ENCODE data around the gene AK1.
"Not testable (repeated sequence)": the region's sequence is repeated elsewhere in the genome, so short reads cannot be mapped to it uniquely, and the experiment has no call there.

Gene AK1

DNA sequence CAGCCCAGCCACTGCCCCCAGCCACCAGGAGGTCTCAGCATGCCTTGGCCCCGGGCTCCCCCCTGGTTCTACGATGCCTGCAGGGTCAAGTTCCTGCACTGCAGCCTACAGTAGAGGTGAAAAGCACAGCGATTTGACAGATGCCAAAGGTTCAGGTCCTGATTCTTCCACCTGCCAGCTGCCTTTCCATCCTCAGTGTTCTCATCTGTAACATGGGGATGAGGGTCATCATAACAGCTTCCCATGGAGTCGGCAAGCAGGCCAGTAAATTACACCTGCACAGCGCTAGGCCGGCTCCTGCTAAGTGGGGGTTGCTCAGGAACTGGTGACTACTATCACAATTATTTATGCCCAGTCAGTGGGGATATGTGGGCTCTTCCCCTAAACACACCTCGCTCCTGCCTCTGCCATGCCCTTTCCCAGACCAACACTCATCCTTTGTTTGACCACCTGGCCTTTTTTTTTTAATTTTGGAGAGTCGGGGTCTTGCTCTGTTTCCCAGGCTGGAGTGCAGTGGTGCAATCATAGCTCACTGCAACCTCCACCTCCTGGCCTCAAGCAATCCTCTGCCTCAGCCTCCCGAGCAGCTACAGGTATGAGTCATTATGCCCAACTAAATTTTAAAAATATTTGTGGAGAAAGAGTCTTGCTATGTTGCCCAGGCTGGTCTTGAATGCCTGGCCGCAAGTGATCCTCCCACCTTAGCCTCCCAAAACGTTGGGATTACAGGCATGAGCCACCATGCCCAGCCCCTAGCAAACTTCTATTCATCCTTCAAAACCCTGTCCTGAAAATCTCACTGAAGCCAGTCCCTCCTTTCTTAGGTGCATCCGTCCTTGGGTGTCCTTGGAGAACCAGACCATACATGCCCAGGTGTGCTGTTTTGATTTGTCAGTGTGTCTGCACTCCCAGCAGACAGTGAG, 29.4 kb downstream of the AK1 start:
- TF ChIP-seq POLR2A (IDR thresholded peaks at IDR 0.05; ENCODE audit: low read length): no peak
- TF ChIP-seq GATA1 (IDR thresholded peaks at IDR 0.05; ENCODE audit: low read depth, low read length): no peak
- DNase-seq: no peak

DNA sequence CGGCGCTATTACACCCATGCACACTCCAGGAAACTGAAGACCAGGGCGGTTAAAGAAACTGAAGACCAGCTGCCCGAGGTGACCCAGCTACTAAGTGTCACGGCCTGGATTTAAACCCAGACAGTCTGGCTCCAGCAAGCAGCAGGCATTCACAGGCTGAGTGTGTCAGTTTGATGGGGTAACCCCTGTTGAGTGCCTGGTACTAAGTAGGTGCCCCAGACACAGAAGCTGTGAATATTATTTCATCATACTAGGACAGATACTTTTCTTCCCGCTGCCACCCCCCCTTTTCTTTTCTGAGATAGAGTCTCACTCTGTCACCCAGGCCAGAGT, 30.3 kb downstream of the AK1 start:
- TF ChIP-seq GATA1 (IDR thresholded peaks at IDR 0.05; ENCODE audit: low read depth, low read length): no peak
- TF ChIP-seq POLR2A (IDR thresholded peaks at IDR 0.05; ENCODE audit: low read length): no peak
- DNase-seq: peak in 1 of 2 experiments; percentile 32

DNA sequence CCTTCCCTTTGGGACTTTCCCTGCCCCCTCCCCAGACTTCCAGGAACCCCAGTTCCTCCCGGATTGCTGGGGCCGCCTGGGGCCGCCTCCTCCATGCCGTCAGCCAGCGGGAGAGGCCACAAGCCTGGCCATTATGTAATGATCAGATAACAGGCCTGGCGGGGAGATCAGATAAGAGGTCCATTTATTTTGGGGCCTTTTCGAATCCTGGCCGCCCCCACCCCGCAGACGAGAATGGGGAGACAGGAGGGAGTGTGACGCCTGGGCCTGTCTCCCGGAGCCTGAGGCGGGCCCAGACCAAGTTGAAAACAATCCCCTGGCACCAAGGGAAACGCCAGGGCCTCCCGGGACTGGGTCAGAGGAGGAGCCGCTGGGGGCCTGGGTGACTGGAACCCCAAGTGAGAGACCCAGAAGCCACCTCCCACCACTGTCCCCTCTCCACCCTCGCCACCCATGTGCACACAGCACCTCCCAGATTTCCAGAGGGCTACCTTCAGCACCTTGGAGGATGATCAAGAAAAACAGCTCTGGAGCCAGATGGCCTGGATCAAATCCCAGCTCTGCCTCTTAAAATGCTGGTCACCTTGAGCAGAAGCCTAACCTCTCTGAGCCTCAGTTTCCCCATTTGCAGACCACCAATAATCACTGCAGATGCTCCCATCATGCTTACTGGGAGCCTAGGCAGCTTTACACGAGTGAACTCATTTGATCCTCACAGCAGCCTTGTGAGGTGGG, 30.9 kb downstream of the AK1 start:
- peak in 1 of 2 experiments; percentile 59 for DNase-seq

DNA sequence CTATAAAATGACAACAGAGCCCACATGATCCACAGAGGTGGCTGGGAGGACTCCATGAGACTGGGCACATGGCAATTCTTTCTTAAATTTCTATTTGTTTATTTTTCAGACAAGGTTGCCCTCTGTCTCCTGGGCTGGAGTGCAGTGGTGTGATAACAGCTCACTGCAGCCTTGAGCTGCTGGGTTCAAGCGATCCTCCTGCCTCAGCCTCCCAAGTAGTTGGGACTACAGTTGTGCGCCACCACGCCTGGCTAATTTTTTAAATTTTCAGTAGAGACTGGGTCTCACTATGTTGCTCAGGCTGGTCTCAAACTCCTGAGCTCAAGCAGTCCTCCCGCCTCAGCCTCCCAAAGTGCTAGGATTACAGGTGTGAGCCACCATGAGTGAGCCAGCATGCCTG, 31.9 kb downstream of the AK1 start:
- DNase-seq: not testable (repeated sequence)

More for the DNA sequence above, 30.9 kb downstream of the AK1 start:
- TF ChIP-seq POLR2A (IDR thresholded peaks at IDR 0.05; ENCODE audit: low read length): no peak
- no peak for TF ChIP-seq GATA1 (IDR thresholded peaks at IDR 0.05; ENCODE audit: low read depth, low read length)

DNA sequence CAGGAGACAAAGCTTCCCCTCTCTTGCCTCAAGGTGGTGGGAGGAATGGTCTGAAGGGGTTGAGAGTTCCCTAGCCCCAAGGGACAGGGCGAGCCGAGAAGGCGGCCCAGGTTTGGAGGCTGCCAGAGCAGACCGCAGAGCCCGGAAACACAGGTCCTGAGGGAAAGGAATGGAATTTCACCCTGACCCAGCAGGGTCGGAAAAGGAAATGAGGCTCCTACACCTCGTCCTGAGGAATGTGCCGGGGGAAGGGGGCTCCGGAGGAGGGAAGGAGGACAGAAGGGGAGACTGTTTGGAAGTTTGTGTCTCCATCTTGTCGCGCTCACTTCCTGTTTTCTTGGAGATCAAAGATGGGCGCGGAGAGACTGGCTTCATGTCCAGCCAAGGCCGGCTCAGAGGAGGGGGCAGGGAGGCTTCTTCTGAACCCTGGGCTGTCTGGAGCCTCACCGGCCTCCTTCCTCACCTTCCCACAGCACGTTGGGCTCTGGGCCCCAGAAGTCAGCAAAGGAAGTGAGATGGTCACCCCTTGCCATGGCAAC, 32.6 kb downstream of the AK1 start:
- TF ChIP-seq POLR2A (IDR thresholded peaks at IDR 0.05; ENCODE audit: low read length) (no peak), GATA1 (IDR thresholded peaks at IDR 0.05; ENCODE audit: low read depth, low read length) (no peak)
- DNase-seq: no peak

DNA sequence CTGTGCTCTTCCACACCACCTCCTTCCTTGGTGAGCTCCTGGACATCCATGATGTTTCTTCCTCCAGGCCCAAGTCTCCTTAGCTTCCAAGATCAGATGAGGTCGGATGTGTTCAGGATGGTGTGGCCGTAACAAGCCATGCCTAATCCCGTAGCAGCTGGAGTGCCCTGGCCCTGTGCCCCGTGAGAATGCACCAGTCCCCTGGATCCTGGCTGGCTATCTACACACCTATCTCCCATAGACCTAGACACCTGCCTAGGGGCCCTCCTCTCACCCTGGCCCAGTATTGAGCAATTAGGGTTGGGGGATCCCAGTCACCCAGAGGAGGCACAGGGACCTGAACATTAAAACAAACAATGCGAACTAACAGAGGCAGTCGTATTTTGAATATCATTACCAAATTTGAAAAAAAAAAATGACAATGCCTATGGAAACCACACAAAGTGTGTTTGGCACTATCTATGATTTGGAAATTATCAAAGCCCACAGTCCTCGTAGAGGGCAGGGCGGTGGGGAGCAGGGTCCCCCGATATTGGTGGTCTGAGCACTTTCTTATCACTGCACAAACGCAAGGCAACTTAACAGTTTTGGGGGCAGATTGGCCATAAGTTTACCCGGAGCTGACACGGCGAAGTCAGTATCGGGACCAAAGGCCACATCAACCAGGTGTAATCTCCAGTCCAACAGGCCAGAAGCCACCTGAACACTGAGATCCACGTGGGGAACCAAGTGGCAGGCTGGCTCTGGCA, 36.2 kb downstream of the AK1 start:
- peak; percentile 21 to 79 for DNase-seq
- no peak for TF ChIP-seq POLR2A (IDR thresholded peaks at IDR 0.05; ENCODE audit: low read length)
- TF ChIP-seq GATA1 (IDR thresholded peaks at IDR 0.05; ENCODE audit: low read depth, low read length): no peak

DNA sequence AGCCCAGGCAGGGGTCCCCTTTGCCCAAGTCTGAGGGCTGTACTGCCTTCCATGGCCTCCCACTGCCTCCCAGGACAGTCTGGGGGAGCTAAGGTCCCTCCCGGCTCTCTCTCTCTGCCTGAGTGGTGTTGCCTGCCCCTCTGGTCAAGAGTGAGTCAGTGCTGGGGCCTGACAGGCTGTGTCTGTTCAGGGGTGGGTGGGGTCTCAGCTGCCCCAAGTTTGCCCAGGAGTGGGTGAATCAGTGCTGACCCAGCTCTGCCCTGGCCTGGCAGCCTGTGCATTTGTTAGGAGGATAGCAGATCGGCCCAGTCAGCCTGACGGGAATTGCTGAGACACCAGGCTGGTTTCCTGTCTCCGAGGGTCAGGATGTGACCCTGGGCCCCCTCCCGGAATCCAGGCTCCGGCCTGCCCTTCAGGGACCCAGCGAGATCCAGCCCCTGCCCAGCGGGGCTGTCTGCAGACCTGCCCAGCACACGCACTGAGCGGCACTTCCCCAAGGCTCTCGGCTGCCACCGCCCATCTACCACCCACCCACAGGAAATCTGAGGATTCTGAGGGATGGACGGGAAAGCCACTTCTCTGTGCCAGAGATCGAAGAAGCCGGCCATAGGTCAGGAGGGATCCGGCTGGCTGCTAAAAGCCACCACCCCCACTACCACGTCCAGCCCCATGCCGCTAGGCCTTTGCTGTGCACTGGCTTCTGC, 38.9 kb downstream of the AK1 start:
- TF ChIP-seq POLR2A (IDR thresholded peaks at IDR 0.05; ENCODE audit: low read length) (no peak), GATA1 (IDR thresholded peaks at IDR 0.05; ENCODE audit: low read depth, low read length) (no peak)
- DNase-seq: no peak

DNA sequence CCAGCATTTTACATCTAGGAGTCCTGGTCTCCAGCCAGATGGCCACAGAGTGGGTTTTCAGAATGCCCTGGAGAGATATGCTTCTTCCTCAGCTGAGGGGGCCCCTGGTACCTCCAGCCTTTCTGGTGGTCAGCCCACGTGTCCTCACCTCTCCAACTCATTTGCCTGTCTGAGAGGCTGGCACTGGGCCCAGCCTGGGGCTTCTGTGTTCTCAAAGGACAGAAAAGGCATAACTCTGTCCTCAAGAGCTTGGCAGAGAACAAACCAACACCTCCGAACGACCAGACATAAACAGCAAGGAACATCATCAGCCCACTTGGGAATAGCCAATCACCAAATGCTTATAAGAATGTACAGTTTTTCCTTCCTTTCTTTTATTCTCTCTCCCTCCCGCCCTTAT, 40.1 kb downstream of the AK1 start:
- no peak for DNase-seq
- TF ChIP-seq GATA1 (IDR thresholded peaks at IDR 0.05; ENCODE audit: low read depth, low read length) (no peak), POLR2A (IDR thresholded peaks at IDR 0.05; ENCODE audit: low read length) (no peak)

DNA sequence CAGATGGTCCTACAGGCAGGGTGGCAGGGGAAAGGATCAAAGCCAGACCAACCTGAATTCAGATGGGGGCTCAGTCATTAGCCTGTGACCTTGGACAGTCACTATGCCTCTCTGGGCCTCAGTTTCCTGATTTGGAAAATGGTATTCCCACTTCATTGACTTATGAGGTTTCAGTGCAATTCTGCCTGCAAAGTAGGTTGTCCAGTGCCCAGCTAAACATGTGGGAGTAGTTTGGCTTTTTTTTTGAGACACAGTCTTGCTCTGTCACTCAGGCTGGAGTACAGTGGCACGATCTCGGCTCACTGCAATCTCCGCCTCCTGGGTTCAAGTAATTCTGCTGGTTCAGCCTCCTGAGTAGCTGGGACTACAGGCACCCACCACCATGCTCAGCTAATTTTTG, 40.9 kb downstream of the AK1 start:
- DNase-seq: not testable (repeated sequence)

DNA sequence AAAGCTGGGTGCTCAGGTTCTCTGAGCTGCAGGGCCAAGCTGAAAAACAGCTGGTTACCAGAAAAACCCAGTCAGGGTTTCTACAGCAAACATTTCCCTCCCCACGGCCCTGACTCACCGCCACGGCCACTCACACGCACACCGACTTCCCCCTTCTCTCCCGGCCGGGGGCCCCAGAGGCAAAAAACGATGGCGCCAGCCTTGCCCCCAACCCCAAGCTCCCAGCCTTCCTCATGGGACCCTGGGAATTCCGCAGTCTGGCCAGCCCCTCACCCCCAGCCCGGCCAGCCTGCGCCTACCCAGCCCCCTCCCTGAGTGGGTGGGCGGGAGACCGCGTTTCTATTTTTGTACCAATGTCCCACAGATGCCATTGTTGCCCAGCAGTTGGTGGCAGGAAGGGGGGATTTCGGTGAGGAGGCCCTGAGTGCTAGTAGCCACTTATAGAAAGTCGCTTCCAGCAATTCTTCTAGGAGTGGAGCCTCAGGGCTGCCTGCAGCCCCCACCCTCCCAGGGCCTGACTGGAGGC, 41.4 kb downstream of the AK1 start:
- no peak for DNase-seq
- no peak for TF ChIP-seq GATA1 (IDR thresholded peaks at IDR 0.05; ENCODE audit: low read depth, low read length)
- TF ChIP-seq POLR2A (IDR thresholded peaks at IDR 0.05; ENCODE audit: low read length): no peak

DNA sequence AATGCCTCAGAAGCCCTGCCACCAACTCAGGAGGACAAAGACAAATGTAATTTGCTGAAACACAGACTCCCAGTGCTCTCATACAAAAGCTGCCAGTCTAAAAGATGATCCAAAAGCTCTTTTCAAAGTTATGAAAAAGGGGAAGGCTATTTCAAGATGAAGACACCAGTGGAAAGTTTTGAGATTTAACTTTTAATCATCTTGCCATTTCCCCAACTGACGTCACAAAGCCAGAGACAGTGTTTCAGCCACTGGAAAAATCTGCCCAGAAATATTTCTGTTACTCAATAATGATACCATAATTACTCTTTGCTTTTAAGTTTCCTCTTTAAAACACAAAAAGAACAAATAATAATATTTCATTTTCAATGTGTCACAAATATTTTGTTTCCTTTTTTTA, 43.9 kb downstream of the AK1 start:
- DNase-seq: no peak
- TF ChIP-seq GATA1 (IDR thresholded peaks at IDR 0.05; ENCODE audit: low read depth, low read length): no peak
- TF ChIP-seq POLR2A (IDR thresholded peaks at IDR 0.05; ENCODE audit: low read length): no peak

DNA sequence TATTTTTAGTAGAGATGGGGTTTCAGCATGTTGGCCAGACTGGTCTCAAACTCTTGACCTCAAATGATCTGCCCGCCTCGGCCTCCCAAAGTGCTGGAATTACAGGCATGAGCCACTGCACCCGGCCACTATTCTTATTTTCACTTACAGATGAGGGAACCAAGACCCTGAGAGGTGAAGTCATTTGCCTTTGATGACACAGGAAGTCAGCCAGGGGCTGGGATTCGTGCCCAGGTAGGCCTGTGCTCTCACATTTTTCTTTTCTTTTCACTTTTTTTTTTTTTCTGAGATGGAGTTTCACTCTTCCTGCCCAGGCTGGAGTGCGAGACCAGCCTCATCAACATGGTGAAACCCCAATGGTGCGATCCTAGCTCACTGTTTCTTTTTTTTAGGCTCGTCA, 45.2 kb downstream of the AK1 start:
- no peak for TF ChIP-seq POLR2A (IDR thresholded peaks at IDR 0.05; ENCODE audit: low read length)
- no peak for DNase-seq

DNA sequence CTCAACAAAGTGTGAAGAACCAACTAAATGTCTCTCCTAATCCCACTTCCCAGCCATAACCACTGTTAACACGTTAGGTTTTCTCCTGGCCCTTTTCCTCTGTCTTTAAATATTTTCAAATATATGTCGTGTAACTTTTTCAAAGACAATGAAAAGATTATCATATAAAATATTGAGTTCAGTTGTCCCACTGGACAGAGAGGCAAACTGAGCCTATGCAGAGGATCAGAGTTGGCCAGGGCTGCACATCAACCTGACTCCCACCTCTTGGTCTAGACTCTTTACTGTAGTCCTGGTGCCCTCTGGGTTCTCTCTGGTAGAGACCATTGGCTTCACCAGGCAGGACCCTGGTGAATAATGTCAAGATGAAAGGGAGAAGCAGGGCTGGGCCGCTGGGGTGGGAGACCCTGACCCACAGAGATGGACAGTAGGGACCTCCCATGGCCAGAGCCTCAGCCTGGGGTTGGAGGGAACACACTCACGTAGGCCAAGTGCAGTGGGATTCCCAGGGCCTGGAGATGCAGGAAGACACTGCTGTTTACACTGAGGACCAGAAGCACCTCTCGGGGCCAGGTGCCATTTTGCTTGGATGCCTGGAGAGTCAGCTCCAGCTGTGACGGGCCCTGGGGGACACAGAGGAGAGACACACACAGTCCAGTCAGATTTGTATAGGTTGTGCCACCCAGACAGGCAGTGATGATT, 48.1 kb downstream of the AK1 start:
- no peak for DNase-seq
- TF ChIP-seq POLR2A (IDR thresholded peaks at IDR 0.05; ENCODE audit: low read length): no peak
- TF ChIP-seq GATA1 (IDR thresholded peaks at IDR 0.05; ENCODE audit: low read depth, low read length): no peak

Data from erythroblast (primary cell).